K562 (cell line): ENCODE data around the gene TBX10. TPM values are rescaled to one million over a fixed set of nuclear protein-coding genes. Genes with fewer than 3 reads are reported as not detected.

ENCODE experiments used
- ATAC-seq: fragments of 200-7000 bp; cut with Tn5 transposase; 3 replicates; pipeline ENCODE4 v1.9.1; 2020; ENCODE audit warnings: moderate library complexity
- BruUV-seq: library from RNA; stranded (reverse); fragments of 400-500 nt; replicated peaks from 2 replicates; lab custom pipeline; 2021; lab: Mats Ljungman, UMichigan
- CTCF ChIA-PET: fragments of 300-600 bp; formaldehyde crosslinking; extraction: SDS; loops from one replicate; lab custom pipeline; 2021; ENCODE audit warnings: low intra/inter-chr PET ratio; lab: Yijun Ruan, JAX
- POLR2A ChIA-PET: fragments of 300-600, 350-650 bp; sonication (Branson Sonifier 250); formaldehyde crosslinking; extraction: SDS; loops from one replicate; lab custom pipeline; 2021; ENCODE audit warnings: antibody characterized with exemption, inconsistent platforms; lab: Yijun Ruan, JAX
- DNase-seq, 4 experiments: peaks; one replicate each; pipeline versions ENCODE4 v3.0.0 to v3.0.0-alpha.2; 2011 to 2018; ENCODE audit warnings: low spot score in 3 of 4, mixed read lengths in 3 of 4; ENCODE audit errors: extremely low read depth in 1 of 4
- FAIRE-seq: peaks from 2 replicates; lab custom pipeline; 2011; peaks lifted over from hg19 to GRCh38; lab: Jason Lieb, UNC
- H2AFZ ChIP-seq: 2 replicates; pipeline ENCODE4 v1.6.0; 2011; ENCODE audit warnings: low read depth, low read length, control low read depth, inconsistent platforms
- H3K27ac ChIP-seq: fragments of 200-600 bp; 3 replicates; pipeline ENCODE4 v1.8.0; 2011; ENCODE audit warnings: low read depth, mild to moderate bottlenecking, control low read depth, inconsistent platforms, low read length, moderate library complexity, mixed read lengths; ENCODE audit errors: extremely low read depth
- H3K27me3 ChIP-seq, 2 experiments: fragments of 300-600 bp in 1 of 2; 2 replicates in 1 of 2; 3 replicates in 1 of 2; pipeline versions ENCODE4 v1.6.0 to v1.8.0; 2011; ENCODE audit warnings: inconsistent platforms in 2 of 2, low read length in 2 of 2, mild to moderate bottlenecking in 1 of 2, mixed read lengths in 1 of 2, moderate library complexity in 1 of 2; ENCODE audit not compliant: control insufficient read depth in 2 of 2, insufficient read depth in 2 of 2
- H3K36me3 ChIP-seq: fragments of 300-600 bp; 3 replicates; pipeline ENCODE4 v1.8.0; 2011; ENCODE audit warnings: mild to moderate bottlenecking, low read length, inconsistent platforms; ENCODE audit not compliant: control insufficient read depth, insufficient read depth
- H3K4me1 ChIP-seq, 2 experiments: fragments of 200-600 bp in 1 of 2; replicated peaks in 1 of 2; 2 replicates in 1 of 2; 3 replicates in 1 of 2; pipeline versions ENCODE4 v1.5.1 to v1.8.0; 2011; ENCODE audit warnings: inconsistent platforms in 2 of 2, low read length in 2 of 2, mild to moderate bottlenecking in 1 of 2, mixed read lengths in 1 of 2, moderate library complexity in 1 of 2; ENCODE audit not compliant: control insufficient read depth in 2 of 2, insufficient read depth in 2 of 2
- H3K4me2 ChIP-seq: 2 replicates; pipeline ENCODE4 v1.6.1; 2011; ENCODE audit warnings: low read length, control low read depth, inconsistent platforms, mixed read lengths; ENCODE audit not compliant: insufficient read depth
- H3K4me3 ChIP-seq: fragments of 200-600 bp; sonication (generic), shearing (Covaris generic); 2 replicates; pipeline ENCODE4 v1.5.1; 2016; ENCODE audit warnings: control low read depth, inconsistent platforms
- H3K79me2 ChIP-seq: fragments of 200-600 bp; 3 replicates; pipeline ENCODE4 v1.8.0; 2011; ENCODE audit warnings: low read length, inconsistent platforms; ENCODE audit not compliant: control insufficient read depth, insufficient read depth
- H3K9ac ChIP-seq, 2 experiments: 2 replicates each; pipeline versions ENCODE4 v1.6.0 to v1.6.1; 2011; ENCODE audit warnings: low read depth in 2 of 2, low read length in 2 of 2, control low read depth in 1 of 2, inconsistent platforms in 1 of 2, mild to moderate bottlenecking in 1 of 2, mixed read lengths in 1 of 2; ENCODE audit not compliant: insufficient read depth in 1 of 2
- H3K9me1 ChIP-seq: one replicate; pipeline ENCODE4 v1.6.0; 2011; ENCODE audit warnings: inconsistent platforms, mild to moderate bottlenecking, low read length, moderate library complexity; ENCODE audit not compliant: control insufficient read depth, insufficient read depth
- H3K9me3 ChIP-seq: replicated peaks from 2 replicates; pipeline ENCODE4 v1.5.1; 2011; ENCODE audit warnings: low read depth, low read length, inconsistent platforms; ENCODE audit not compliant: control insufficient read depth, insufficient read depth
- H4K20me1 ChIP-seq: replicated peaks from 2 replicates; pipeline ENCODE4 v1.6.1; 2011; ENCODE audit warnings: low read length, inconsistent platforms, mixed read lengths; ENCODE audit not compliant: control insufficient read depth, insufficient read depth
- PML ChIP-seq: IDR thresholded peaks from 2 replicates; pipeline ENCODE4 v1.6.1; 2012; ENCODE audit warnings: low read length, inconsistent platforms
- XRCC3 ChIP-seq: fragments of 450-650 bp; IDR thresholded peaks from 2 replicates; pipeline ENCODE4 v1.6.1; 2017; ENCODE audit warnings: mild to moderate bottlenecking, moderate library complexity
- ZBTB33 ChIP-seq: sonication (generic); formaldehyde crosslinking; IDR thresholded peaks from 2 replicates; pipeline ENCODE4 v1.8.1; 2023; ENCODE audit warnings: mild to moderate bottlenecking, missing genetic modification reagents
- WGBS: fragments of 100-300 bp; shearing (Covaris generic); methylation state at CpG from one replicate; pipeline ENCODE4 v1.1.6; 2016; ENCODE audit warnings: low coverage, mixed read lengths; ENCODE audit not compliant: insufficient coverage; ENCODE audit errors: missing lambda C conversion rate; 5-methylcytosine and 5-hydroxymethylcytosine counted together
- in situ Hi-C: fragments of 300-500 bp; cut with MboI; formaldehyde crosslinking; loops from 4 replicates; pipeline ENCODE4 v1.15.0; 2018; ENCODE audit warnings: inconsistent platforms, mixed read lengths
- intact Hi-C: fragments of 100-400 bp; cut with micrococcal nuclease; formaldehyde crosslinking; loops from 2 replicates; pipeline ENCODE4 v1.14.2; 2022
- polyA plus RNA-seq, 8 experiments: library from polyadenylated mRNA; depleted of rRNA in 4 of 8; stranded (reverse) in 5 of 8; unstranded in 3 of 8; fragments of >200 nt; fragmentation: Nextera tagmentation in 2 of 8; fragmentation: Illumina TruSeq in 1 of 8; extraction: Ambion mirVana in 2 of 8; extraction: Trizol in 1 of 8; gene quantifications; 2 replicates each; pipeline versions ENCODE4 v1.2.1 to v1.2.3, GENCODE V29; 2011 to 2014; ENCODE audit warnings: inconsistent platforms in 1 of 8, missing spikeins in 1 of 8
- total RNA-seq, 7 experiments: library from RNA; depleted of rRNA in 6 of 7; stranded (reverse); fragments of >200 nt in 6 of 7; fragmentation: Illumina TruSeq in 2 of 7; extraction: Trizol in 2 of 7; gene quantifications; 2 replicates each; pipeline versions ENCODE4 v1.2.1 to v1.2.3, GENCODE V29; 2011 to 2021; ENCODE audit warnings: low replicate concordance in 1 of 7

Gene TBX10
- total and polyA plus RNA-seq, 9 of the 15 experiments (the other 6 are each of a cell fraction or from before 2014, with no cell fraction given), result not detected

GRCh38 chr11:67612751-67613150 lies 26.8 kb downstream of the TBX10 start:
- ChIA-PET POLR2A (interaction anchor here (0.5 to 3.4 kb wide), 5 partner anchors 8 to 190 kb away, joined by 3 to 36 read pairs (median 3); partner anchors contain the start of gene NUDT8), CTCF (no interaction called here)
- no peaks in the 10 kb centered on the region for H3K27me3 ChIP-seq
- ATAC-seq, result no peak
- H3K9ac ChIP-seq, result peak overlapping the region in 1 of 2 experiments; percentile 73; a peak in 2 of 4 replicates
- H3K27ac ChIP-seq, result no peak overlapping the region
- no peak overlapping the region for H3K4me3 ChIP-seq
- peaks cover 58% of the 10 kb centered on the region for H3K36me3 ChIP-seq
- H3K79me2 ChIP-seq, result peaks cover 19% of the 10 kb centered on the region
- 0 out of 2 replicates have a peak, but pooled peaks have one; percentile 7 for TF ChIP-seq PML
- peak; percentile 71; the same call in 1 of the 2 replicates for TF ChIP-seq ZBTB33 (CRISPR knock-in tag)
- TF ChIP-seq XRCC3, result no peak
- H3K4me1 ChIP-seq, result peaks cover 9 to 77% of the 10 kb centered on the region in 2 experiments; a peak in 4 of 5 replicates
- 84% methylated on average over 8 of the region's 13 CpGs for WGBS
- in situ Hi-C loops (no loop called here), intact Hi-C loops (no loop called here)
- BruUV-seq, result no TSS peak
- no peaks in the 10 kb centered on the region for H3K9me1 ChIP-seq
- 0 out of 2 replicates have a peak, but pooled peaks cover 2% of the 10 kb centered on the region for H3K9me3 ChIP-seq
- no peak for FAIRE-seq
- H2AFZ ChIP-seq, result no peak overlapping the region
- H4K20me1 ChIP-seq, result no peaks in the 10 kb centered on the region
- DNase-seq, result no peak
- no peak overlapping the region for H3K4me2 ChIP-seq
